ENCODE data around the gene CDCA4.

Gene CDCA4

DNA sequence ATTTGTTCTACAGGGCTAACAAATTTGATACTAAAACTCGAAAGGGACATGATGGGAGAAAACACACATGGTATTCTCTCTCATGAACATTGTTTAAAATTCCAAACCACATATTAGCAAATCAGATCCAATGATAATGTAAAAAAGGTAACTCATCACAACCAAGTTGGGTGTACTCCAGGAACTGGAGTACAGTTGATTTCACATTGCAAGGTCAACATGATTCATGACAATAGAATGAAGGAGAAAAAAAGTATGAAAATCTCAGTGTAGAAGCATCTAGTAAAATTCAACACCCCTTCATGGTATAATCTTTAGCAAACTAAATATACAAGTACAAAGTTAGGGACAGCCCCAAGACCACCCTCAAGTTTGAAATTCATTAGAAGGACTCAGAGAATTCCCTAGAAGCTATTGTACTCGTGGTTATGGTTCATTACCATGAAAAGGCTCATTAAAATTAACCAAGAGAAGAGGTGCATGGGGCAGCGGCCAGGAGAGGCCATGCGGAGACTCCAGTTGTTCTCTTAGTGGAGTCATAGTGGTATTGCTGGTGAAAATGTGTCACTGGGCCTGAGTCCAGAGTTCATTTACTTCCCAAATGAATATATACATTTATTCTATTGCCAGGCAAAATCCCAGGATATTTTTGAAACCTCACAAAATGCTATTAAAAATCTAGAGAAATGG, 3.1 kb upstream of the CDCA4 start:
- no peak for DNase-seq (ENCODE audit: low read depth)
- no peak overlapping the region for H3K4me3 ChIP-seq (ENCODE audit: low read length)
- TF ChIP-seq, protein P1, sequence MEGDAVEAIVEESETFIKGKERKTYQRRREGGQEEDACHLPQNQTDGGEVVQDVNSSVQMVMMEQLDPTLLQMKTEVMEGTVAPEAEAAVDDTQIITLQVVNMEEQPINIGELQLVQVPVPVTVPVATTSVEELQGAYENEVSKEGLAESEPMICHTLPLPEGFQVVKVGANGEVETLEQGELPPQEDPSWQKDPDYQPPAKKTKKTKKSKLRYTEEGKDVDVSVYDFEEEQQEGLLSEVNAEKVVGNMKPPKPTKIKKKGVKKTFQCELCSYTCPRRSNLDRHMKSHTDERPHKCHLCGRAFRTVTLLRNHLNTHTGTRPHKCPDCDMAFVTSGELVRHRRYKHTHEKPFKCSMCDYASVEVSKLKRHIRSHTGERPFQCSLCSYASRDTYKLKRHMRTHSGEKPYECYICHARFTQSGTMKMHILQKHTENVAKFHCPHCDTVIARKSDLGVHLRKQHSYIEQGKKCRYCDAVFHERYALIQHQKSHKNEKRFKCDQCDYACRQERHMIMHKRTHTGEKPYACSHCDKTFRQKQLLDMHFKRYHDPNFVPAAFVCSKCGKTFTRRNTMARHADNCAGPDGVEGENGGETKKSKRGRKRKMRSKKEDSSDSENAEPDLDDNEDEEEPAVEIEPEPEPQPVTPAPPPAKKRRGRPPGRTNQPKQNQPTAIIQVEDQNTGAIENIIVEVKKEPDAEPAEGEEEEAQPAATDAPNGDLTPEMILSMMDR (conservative IDR thresholded peaks at IDR 0.05; ENCODE audit: low read depth, low read length), result no peak

DNA sequence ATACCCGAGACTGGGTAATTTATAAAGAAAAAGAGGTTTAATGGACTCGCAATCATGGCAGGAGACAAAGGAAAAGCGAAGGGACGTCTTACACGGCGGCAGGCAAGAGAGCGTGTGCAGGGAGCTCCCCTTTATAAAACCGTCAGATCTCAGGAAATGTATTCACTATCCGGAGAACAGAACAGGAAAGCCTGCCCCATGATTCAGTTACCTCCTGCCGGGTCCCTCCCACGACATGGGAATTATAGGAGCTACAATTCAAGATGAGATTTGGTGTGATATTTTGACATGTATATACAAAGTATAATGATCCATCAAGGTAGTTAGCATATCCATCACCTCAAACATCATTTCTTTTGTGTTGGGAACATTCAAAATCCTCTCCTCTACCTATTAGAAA, 2.3 kb upstream of the CDCA4 start:
- TF ChIP-seq, protein P1 (conservative IDR thresholded peaks at IDR 0.05; ENCODE audit: low read depth, low read length), result no peak
- no peak for DNase-seq (ENCODE audit: low read depth)
- no peak overlapping the region for H3K4me3 ChIP-seq (ENCODE audit: low read length)

DNA sequence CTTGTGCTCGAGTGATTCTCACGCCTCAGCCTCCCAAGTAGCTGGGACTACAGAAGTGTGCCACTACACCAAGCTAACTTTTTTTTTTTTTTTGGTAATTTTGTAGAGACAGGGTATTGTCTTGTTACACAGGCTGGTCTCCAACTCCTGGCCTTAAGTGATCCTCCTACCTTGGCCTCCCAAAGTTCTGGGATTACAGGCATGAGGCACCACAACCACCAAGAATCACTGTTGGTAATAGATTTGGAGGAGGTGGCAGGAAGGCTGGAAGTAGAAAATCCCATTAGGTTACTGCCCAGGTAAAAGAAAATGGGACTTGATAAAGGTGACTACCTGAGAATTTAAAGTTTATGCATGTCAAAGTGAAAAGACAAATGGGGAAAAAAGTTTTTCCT, 1.4 kb upstream of the CDCA4 start:
- H3K4me3 ChIP-seq (ENCODE audit: low read length), result peak overlapping the region; percentile 67
- TF ChIP-seq, protein P1 (conservative IDR thresholded peaks at IDR 0.05; ENCODE audit: low read depth, low read length), result no peak
- no peak for DNase-seq (ENCODE audit: low read depth)

DNA sequence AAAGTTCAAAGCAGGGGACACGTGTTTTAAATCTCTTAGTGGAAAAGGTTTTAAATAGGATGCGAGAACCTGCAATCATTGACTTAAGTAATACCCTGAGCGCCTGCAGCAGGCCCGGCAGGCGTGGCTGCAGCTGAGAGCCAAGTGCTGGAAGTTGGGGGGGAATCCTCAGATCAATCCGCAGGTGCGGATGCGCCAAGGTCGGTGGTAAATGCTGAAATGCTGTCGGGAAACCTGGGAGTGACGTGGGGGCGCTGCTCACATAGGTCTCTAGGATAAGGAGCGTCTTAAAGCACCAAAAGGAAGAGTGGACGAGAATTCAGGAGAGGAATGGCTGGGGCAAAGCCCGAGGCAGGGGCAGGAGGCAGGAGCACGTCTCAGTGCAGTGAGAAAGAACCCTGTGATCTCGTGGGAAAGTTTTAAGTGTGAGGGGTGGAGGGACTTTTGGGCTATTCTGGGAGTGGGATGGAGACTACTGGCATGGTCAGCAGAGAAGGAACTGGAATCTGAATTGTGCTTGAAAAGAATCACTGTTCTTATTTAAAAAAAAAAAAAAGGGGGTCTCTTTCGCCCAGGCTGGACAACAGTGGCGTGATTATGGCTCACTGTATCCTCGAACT, 883 bp upstream of the CDCA4 start:
- H3K4me3 ChIP-seq (ENCODE audit: low read length), result peak overlapping the region; percentile 67
- TF ChIP-seq, protein P1 (conservative IDR thresholded peaks at IDR 0.05; ENCODE audit: low read depth, low read length), result peak; percentile 18
- no peak for DNase-seq (ENCODE audit: low read depth)

DNA sequence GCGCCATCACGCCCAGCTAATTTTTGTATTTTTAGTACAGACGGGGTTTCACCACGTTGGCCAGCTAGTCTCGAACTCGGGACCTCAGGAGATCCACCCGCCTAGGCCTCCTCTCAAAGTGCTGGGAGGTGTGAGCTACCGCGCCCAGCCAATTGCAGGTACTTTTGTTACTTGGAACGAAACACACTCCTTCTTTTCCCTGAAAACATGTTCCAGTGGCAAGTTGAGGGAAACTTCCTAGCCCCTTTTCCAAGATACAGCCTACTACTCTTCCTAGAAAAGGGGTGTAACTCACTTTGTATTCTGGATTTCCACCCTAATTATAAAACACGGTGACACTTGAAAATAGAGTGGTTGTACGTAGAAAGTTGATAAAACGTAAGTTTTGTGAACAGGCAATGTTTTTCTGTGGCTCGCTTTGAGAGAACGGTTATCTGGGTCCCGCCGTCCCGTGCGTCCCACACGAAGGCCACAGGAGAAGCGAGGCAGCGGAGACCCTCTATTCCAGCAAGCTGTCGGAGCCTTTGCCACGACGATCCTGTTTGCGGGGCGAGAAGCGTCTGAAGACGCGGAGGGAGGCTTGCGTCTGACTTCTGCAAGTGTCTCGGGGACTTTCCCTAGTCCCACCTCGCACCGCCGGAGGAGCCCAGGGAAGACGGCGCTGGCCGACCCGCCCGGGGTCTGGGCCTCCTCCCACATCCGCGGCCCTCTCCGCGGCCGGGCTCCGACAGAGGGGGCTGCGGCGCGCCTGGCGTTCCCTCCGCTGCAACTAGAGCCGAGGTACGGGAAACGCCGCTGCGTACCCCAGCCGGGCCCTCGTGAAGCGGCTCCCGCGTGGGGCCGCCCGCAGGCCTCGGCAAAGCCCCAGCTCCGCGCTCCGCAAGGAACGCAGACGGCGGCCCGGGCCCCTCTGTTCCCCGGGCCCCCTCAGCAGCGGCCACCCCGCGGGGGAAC, 745 bp downstream of the CDCA4 start:
- peak overlapping the region; percentile 83 for H3K4me3 ChIP-seq (ENCODE audit: low read length)
- no peak for DNase-seq (ENCODE audit: low read depth)
- TF ChIP-seq, protein P1 (conservative IDR thresholded peaks at IDR 0.05; ENCODE audit: low read depth, low read length), result peak; percentile 30

DNA sequence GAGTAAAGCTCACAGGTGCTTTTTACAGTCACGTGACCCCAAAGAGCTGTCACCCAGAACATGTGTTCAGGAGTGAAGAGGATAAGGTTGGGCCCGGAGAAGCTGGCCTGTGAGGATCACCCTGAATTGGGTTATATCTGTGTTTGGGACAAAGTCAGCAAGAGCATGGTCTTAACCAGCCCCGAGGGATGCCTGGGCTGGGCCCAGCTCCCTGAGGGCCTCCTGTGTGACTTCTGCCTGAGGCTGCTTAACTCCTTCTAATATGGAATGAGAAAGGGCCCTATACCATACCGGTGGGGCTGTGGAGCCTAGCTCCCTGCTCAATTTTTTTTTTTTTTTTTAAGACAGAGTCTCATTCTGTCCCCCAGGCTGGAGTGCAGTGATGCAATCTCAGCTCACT, 2.5 kb downstream of the CDCA4 start:
- no peak for DNase-seq (ENCODE audit: low read depth)
- H3K4me3 ChIP-seq (ENCODE audit: low read length), result no peak overlapping the region

More for the DNA sequence above, 2.5 kb downstream of the CDCA4 start:
- TF ChIP-seq, protein P1 (conservative IDR thresholded peaks at IDR 0.05; ENCODE audit: low read depth, low read length), result no peak

Measured in retinal pigment epithelial cell (primary cell).